HG02759 (cell line): Measurements from ENCODE around the gene INPP5A.

Experiments used
- ATAC-seq: cut with Tn5 transposase; IDR thresholded peaks from one replicate; pipeline ENCODE4 v1.9.1; 2021; ENCODE audit warnings: mild to moderate bottlenecking, moderate library complexity; ENCODE audit not compliant: unreplicated experiment

Gene INPP5A

GRCh38 chr10:132610071-132610701 is 72.6 kb downstream of the INPP5A start:
- ATAC-seq: no peak

GRCh38 chr10:132611026-132611910 is 73.7 kb downstream of the INPP5A start:
- ATAC-seq: no peak

DNA sequence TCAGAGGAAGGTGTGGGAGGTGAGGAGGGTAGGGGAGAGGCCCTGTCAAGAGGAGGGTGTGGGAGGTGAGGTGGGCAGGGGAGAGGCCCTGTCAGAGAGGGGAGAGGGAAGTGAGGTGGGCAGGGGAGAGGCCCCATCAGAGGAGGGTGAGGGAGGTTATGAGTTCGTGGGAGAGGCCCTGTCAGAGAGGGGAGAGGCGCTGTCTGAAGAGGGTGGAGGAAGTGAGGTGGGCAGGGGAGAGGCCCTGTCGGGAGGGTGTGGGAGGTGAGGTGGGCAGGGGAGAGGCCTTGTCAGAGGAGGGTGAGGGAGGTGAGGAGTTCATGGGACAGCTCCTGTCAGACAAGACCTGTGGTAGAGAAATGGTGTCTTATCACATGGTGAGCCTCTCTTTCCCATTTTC is 74.4 kb downstream of the INPP5A start:
- no peak for ATAC-seq

DNA sequence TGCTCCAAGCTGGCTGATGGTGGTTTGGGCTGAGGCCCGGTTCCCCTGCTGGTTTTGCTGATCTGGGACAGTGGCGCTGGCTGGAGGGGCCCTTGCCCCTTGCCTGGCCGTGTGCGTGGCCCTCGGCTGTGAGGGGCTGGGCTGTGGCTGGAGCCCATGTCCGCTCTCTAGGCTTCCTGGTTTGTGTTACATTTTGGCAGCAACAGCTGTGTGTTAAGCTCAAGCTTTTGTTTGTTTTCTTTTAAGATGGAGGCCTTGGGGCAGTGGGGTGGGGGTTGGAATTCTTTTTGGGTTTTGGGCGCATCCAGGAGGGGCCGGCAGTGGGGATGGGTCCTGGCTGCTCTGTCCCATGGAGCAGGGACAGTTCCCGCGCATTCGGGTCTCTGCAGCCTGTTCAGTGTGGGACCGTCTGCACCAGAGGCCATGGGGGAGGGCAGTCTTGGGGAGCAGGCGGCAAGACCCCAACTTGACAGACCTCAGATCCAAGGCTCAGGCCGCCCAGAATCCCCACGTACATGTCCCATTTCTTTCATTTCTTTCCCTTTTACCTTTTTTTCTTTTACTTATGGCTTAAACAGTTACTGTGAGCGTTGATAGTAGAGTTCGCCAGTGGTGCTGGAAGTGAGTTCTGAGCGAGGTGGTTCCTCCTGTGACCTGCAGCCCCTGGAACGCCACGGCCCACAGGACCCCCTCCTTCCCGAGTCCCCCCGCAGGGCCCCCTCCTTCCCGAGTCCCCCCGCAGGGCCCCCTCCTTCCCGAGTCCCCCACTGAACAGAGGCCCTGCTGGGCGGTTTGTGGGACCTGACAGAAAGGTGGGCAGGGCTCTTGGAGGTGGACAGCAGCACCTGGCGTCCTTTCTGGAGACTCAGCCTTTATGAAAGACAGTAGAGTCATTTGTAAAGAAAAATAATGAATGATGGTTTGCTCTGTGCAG is 75.3 kb downstream of the INPP5A start:
- no peak for ATAC-seq

DNA sequence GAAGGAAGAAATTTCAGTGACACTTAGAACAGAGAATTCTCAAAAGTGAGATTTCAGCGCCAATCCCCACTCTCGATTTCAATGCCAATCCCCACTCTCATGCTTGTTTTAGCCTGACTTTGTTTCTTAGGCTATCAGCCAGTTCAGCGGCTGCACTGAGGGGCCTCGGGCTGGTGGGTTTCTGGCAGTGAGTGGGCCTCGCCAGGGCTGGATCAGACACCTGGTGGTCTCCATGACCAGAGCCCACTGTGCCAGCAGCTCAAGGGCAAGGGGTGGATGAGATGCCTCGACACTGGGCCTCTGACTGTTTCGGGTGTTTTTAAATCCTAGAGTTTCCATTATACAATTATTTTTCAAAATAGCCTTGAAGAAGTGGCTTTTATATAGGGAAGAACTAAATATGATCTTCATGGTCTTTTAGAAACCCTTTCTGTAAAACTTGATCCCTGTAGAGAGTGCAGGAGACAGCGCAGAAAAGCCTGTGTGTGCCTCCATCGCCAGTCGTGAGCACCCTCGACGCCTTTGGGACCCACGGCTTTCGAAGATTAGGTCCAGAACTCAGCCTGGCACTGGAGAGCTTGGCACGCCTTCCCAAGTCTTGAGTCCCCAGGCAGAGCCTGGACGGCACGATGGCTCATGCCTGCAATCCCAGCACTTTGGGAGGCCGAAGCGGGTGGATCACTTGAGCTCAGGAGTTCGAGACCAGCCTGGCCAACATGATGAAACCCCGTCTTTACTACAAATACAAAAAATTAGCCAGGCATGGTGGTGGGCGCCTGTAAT is 76.2 kb downstream of the INPP5A start:
- no peak for ATAC-seq

GRCh38 chr10:132614431-132615340 is 77.1 kb downstream of the INPP5A start:
- no peak for ATAC-seq

GRCh38 chr10:132615341-132616169 is 78.0 kb downstream of the INPP5A start:
- ATAC-seq: no peak

GRCh38 chr10:132616170-132616995 is 78.8 kb downstream of the INPP5A start:
- no peak for ATAC-seq

GRCh38 chr10:132616996-132617736 is 79.6 kb downstream of the INPP5A start:
- ATAC-seq: no peak

GRCh38 chr10:132617737-132618052 is 80.1 kb downstream of the INPP5A start:
- no peak for ATAC-seq

DNA sequence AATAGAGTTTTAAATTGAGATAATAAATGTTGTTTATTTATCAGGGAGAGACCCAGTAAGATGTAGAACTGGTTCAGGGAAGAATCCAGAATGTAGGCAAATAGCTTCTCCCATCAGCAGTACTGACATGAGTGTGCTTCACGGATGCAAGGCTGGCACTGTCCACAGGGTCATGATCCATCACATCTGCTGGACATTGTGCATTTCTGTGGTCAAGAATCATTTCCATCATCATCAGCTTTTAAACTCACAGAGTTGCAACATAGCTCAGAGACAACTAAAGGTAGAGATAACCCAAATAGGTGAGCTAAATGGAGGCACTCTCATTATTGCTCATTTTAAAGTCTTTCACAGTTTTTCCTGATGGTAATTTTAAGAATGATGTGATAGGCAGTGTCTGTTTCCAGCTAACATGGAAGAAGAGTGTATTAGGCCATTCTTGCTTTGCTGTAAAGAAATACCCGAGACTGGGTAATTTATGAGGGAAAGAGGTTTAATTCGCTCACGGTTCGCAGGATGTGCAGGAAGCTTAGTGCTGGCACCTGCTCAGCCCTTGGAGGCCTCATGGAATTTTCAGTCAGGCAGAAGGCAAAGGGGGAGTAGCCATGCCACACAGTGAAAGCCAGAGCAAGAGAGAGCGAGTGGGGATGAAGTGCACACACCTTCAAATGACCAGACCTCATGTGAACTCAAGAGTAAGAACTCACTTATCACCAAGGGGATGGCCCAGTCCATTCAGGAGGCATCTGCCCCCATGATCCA is 80.8 kb downstream of the INPP5A start:
- no peak for ATAC-seq

DNA sequence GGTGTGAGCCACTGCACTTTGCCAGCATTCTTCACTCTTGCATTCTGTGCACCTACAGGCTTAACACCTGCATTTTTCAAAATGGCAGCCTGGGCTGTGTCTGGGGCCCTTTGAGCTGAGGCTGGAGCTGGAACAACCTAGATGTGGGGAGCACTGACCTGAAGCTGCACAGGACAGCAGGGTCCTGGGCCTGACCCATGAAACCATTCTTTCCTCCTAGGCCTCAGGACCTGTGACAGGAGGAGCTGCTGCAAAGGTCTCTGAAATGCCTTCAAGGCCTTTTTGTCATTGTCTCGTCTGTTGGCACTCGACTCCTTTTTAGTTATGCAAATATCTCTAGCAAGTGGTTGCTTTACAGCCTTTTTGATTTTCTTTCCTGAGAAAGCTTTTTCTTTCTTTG is 82.3 kb downstream of the INPP5A start:
- no peak for ATAC-seq

- no peak for ATAC-seq
Measured at GRCh38 chr10:132624061-132624846, 86.7 kb downstream of the INPP5A start.

- ATAC-seq: no peak
Measured at GRCh38 chr10:132624847-132625471, 87.4 kb downstream of the INPP5A start.
